HG03064 (cell line): ENCODE data around the gene VAMP2.
A peak's percentile ranks its signal among the peaks of the same experiment; 100 is the strongest.
"Not testable (repeated sequence)": the region's sequence is repeated elsewhere in the genome, so short reads cannot be mapped to it uniquely, and the experiment has no call there.

ENCODE experiments used
- ATAC-seq: cut with Tn5 transposase; IDR thresholded peaks from one replicate; pipeline ENCODE4 v1.9.1; 2021; ENCODE audit warnings: low read depth; ENCODE audit not compliant: unreplicated experiment

Gene VAMP2

DNA sequence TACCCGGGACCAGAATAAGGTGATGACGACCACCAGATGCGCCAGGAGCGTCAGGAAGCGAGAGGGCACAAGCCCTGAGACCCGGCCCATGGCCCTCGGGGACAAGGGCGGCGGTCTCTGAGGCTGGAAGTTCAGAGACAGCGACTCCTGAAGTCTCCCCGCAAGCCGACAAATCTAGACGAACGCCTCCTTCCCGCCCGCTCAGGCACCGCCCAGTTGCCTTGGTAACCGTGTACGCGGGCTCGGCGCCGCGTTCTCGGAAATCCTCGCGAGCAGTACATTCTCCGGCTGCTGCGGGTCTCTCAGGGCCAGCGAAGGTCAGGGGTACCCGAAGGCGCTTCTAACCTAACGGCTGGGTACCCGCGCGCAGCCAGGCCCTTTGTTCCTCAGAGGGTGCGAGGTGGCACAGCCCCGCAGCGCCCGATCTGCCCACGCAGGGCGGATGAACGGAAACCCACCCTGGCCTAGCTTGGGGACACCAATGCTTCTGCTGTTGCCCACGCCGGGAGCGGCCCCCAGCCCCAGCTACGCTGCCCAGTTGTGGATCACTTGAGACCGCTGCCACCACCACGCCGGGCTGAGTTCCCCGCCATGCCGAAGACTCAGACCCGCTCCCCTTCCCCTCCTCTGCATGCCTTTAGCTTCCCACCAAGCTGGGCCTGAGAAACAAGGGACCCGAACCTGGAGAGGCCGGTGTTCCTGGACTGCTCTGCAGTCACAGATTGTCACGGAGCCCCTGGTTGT, 13.6 kb upstream of the VAMP2 start, which contains the start of gene TMEM107:
TSS of gene TMEM107 (minus strand) at position 184 of the 744 bp plus-strand sequence. CDS start at position 90, 94 bp downstream.
- ATAC-seq = peak; percentile 49

DNA sequence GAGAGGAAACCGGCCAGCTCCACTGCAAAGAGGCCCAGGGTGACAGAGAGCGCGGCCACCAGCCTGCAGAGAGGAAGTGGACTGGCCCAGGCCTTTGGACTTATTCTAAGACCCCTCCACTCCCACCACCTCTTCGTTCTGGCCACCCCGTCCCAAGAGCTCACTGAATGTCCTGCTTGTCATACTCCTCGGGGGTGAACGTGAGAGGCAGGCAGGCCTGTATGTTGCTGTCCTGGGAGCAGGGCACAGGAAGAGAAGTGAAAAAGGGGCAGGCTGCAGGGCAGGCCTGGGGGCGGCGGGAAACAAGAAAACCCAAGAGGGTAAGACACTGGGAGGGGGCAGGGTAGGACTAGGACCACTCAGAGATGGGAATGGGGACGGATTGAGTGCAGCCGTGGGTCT, 13.0 kb upstream of the VAMP2 start:
- no peak for ATAC-seq

DNA sequence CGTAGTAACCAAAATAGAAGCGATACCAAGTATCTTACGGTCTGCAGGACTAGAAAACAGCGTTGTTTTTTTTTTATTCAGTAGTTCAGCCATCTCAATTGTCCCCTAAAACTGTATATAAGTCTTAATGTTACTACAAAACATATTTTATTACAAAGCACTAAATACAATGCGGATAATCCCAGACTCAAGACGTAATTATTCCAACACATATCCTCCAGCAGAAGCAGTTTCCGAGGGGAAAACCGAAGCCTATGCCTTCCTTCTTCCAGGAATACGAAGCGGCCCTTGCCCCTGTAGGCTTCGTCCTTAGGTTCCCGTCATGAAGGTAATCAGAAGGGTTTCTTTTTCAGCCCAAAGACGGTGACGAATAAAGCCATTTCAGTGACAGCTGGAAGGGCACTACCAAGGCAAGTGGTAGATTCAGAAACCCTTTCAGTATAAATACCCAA, 11.1 kb upstream of the VAMP2 start:
- no peak for ATAC-seq

DNA sequence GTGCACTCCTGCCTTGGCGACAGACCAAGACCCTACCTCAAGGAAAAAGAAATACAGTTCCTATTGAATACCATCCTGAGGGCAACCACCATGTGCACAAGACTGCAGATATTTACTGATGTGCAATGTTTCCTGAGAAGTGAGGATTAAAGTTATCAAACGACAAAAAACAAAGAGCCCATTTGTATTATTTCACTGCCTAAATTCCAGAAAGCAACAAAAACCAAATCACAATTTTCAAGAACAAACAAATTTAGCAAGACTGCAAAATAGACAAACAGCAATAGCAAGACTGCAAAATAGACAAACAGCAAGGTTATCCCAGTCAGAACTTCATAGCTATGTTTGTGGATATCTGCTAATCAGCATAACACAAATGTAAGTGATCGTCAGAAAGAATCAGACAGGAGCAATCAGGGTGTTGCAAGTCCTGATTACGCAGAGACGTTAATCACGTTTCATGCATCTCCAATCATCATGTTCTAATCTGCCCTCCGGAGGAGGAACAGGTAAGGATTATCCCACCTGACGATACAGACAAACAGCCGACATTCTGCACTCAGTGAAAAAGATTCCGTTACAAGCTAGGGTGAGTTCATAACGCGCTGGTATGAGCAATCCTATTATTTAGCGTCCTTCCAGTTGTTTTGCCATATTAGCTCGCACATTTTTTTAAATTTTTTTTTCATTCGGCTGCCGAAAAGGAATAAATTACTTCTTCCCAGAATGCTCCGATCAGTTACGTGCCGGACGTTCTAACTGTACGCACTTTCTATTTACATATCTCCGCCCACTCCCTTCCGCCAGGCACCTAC, 10.5 kb upstream of the VAMP2 start:
- peak; percentile 60 for ATAC-seq

DNA sequence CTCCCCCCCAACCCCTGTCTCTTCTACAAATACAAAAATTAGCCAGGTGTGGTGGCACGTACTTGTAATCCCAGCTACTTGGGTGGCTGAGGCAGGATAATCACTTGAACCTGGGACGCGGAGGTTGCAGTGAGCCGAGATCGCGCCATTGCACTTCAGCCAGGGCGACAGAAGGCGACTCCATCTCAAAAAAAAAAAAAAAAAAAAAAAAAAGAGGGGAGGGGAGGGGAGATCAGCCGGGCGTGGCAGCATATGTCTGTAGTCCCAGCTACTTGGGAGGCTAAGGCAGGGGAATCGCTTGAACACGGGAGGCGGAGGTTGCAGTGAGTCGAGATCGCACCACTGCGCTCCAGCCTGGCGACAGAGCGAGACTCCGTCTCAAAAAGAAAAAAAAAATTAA, 7.4 kb upstream of the VAMP2 start:
- ATAC-seq = not testable (repeated sequence)

DNA sequence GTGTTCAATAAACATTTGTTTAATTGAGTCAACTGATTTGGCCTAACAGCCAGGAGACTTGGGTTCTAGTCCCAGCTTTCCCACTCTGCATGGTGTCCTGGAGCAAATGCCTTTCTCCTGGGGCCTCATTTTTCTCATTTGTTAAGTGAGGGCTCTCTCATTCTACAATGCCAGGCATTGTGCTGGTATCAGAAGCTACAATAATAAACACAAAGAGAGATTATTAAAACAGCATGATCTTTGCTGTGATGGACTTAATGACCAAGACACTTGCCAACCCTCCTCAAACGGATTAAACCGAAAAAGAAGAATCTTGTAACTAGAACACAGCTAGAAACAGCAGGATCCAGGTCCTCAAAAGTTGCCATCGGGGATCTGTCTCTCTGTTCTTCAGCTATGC, 4.8 kb upstream of the VAMP2 start:
- ATAC-seq = no peak

DNA sequence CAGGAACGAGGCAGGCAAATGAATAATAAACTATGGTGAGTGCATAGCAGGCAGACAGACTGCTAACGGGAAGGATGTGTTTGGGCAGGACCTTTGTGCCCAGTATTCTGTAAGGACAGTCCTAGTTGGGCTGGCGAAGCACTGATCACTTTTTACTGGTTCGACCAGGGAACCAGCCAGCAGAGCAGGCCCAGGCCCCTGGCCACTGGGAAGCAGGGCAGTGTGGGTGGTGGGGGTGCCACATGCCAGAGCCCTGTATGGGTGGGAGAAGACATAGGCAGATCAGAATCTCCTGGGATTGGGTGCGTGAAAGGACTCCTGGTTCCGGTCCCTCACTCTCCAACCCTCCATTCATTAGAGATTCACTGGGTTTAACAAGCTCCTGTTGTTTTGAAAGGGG, 4.0 kb upstream of the VAMP2 start:
- no peak for ATAC-seq

DNA sequence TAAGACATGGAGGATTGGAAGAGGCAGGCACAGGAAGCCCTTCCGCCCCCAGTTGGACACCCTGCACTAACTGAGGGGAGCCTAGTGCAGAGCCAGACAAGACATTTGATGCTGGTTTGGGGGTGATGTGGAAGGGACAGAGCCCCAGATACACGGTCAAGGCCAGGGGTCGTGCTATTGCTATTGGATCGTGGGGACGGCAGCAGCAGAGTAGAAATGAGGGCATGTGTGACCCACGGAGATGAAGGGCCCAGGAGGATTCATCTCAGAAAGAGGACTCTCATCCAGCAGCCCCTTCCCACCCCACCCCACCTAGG, 2.0 kb upstream of the VAMP2 start:
- no peak for ATAC-seq

DNA sequence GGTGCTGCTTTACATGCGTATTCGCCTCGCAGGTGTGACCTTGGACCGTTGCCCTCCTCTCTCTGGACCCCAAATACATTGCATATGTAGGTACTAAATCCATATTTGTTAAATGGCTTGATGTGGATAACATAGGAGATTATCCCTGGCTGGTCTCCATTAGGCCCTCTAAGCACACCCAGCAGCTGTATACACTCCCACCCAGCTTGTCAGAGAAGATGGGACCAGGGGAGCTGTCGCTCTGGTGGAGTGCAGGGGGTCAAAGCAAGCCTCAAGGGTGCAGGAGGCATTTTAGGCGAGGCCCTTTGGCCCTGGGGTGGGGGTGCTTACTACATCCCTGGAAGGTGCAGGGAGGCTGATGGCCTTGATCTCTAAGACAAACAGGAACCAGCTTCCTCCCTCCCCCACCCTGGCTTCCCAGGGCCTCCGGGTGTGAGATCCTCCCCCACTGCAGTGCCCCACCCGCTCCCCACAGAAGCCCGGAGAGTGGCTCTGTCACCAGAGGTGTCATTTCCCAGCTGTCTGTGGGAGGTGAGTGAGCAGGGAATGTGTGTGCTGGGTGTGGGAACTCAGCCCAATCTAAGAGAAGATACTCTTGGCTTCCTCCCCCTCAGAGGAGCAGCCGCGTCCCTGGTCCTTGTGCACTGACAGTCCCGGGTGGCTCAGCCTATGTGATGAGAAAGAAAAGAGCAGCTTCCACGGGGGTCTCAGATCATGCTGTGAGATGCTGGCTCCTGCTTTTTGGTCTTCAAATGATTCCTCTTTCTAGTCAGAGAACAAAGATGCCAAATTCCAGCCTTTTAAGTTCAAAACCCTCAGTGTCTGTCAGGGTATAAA, 1.4 kb upstream of the VAMP2 start:
- no peak for ATAC-seq

DNA sequence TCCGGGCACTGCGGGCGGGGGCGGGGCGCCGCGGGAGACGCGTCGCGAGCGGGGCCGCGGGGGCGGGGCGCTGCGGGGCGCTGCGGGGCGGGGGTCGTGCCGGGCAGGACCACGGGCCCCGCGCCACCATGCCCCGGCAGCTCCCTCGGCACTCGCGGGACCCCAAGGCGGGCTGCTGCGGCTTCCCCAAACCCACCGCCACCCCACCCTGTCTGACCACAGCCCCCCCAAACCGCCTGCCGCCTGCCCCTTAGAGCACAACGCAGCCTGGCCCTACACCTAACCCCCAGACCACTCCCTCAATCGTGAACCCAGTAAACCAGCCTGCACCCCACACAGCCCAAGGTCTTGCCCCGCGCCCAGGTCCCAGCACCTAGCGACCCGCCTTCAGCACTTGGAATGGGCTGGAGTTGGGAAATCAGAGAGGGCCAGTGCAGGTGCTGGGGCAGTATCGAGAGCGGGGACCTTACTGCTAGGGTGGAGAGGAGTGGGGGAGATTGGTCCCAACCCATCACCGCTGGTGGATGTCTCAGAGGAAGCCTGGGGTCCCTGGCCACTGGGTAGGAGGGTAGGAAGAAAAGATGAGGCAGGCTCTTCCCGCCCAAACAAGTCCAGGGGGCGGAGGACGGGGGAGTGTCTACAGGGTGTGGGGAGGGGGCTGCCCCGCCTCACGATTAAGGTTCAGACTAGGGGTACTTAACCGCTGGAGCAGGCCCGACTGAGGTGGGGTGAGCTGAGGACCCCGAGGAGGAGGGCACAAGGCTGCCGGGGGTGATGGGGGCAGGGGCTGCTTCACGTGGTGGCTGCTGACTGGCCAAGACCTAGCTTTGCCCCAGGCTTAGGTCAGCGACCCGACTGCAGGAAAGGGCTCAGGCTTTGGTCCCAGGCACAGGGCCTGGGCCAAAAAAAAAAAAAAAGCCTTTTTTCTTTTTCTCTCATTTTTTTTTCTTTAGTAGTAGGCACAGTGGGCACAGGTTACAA, 539 bp upstream of the VAMP2 start:
- no peak for ATAC-seq

DNA sequence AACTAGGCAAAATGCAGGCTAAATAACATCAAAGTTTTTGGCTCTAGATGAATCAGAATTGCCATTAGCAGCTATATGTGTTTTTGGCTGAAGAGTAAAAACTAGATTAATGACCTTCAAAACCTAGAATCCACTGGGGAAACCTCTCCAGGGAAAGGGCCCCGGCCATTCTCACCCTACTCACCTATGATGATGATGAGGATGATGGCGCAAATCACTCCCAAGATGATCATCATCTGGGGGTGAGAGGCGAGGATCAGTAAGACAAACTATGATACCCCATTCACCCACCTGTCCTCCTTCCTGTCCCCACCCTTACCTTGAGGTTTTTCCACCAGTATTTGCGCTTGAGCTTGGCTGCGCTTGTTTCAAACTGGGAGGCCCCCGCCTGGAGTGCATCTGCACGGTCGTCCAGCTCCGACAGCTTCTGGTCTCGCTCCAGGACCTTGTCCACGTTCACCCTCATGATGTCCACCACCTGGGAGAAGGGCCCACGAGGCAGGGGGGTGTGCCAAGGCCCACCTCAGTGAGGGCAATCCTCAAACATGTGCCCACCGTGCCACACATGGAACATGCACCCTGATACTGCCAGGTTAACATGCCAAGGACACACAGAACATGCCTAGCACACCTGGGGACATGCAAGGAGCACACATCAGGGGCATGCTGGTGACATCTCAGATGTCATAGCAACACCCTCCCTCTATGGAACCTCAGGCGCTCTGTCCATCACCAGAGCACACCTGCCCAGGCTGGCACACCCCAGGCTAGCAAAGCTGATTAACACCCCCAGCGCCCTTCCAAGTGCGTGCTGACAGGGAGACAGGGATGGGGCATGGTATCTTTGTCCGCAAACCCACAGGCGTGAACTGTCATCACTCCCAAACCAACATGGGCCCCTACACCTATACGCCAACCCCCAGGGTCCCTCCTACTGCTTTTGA, 1.2 kb downstream of the VAMP2 start:
- ATAC-seq = no peak

DNA sequence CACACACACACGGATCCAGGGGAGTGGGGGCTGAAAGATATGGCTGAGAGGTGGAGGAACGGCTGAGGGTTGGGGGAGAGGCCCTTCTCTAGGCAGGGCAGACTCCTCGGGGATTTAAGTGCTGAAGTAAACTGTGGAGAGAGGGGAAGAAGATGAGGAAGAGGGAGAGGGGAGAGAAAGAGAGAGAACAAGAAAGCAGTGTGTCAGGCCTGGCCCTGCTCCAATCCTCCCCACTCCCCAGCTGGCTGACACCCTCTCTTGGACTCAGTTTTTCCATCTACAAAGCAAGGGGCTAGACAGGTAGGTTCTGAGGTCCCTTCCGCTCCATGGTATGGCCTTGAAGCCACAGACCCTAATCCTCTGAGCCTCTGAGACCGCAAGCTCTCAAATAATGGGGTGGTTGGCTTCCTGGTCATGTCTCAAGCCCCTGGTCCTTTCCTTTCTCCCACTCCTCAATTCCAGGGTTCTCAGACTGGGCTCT, 2.0 kb downstream of the VAMP2 start:
- no peak for ATAC-seq

DNA sequence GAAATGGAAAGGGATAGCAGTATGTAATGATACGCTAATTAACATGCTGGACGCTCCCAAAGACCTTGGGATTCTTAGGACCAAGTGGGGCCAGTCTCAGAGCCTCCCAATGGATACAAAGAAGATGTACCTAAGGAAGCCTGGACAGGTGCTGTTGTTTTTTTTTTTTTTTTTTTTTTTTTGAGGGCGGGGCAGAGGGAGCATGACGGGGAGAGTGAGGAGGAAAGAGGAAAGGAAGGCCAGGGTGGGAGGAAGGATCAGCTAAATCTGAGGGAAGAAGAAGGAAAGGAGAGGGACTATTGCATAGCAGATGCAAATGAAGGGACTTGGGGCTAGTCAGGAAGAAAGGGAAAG, 2.5 kb downstream of the VAMP2 start:
- ATAC-seq = no peak

DNA sequence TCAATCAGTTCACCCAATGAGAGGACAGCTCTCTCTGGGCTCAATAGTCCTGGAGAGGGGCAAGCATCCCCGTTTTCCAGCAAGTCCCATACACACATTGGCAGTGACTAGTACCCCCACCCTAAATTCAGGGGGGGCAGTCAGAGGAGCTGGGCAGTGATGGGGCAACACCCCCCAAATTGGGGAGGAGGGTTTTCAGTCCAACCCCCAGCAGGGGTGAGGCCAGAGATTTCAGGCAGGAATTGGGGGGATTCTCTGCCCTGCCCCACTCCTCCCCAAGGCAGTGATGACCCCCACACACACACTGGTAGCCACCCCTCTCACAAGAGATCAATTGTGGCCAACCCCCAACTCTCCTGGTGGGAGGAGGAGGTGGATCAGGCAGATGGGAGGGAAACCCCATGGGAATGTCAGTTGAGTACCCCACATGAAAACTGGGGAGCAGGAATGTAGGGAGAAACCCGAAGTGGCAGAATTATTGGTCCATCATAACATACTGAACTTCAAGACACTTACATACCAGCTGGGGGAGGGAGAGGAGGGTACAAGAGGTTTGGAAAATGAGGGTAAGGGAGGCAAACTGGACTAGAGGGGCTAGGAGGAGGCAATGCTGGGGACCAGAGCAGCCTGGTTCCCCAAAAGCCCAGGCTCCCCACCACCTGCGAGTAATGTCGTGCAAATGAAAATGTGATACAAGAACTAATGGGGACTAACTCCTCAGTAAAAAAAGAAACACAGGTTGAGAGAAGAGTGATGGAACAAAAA, 3.1 kb downstream of the VAMP2 start:
- ATAC-seq = no peak

DNA sequence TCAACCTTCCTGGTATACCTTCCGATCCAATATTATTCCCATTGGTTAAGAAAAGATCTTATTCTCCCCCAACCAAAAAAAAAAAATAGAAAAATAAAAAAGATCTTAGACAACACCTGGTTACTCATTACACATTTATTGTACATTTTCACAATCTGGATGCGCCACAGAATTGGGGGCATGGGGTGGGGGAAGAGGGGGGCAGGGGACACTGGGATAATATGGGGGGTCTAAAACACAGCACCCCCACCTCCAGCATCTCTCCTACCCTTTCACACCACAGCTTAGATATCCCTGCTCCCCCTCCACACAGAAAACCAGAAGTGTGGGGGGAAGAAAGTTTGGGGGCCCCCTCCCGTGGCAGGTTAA, 3.7 kb downstream of the VAMP2 start:
- no peak for ATAC-seq

DNA sequence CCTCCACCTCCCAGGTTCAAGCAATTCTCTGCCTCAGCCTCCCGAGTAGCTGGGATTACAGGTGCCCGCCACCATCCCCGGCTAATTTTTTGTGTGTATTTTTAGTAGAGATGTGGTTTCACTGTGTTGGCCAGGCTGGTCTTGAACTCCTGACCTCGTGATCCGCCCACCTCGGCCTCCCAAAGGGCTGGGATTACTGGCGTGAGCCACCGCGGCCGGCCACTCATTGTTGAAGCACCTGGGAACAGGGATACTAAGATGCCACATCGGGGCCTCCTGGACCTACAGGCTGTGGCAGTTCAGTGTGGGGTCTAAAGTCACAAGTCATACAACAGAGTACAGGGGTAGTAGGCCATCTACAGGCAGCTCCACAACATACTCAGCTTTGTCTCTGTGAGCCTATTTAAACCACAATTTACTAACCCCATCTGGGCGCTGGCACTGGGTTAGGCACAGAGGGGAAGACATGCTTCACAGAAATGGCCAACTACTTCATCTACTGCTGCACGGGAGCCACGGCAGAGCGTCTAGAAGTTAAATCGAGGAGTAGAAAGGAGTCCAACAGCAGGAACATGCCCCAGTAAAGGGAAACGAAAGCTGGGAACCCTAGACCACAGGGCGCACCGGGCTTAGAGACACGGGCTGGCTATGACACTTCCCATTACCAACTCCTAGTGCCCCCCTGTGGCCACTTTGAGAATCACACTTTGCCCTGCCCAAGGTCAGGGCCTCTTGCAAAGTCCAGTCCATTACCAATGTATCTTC, 4.3 kb downstream of the VAMP2 start:
- no peak for ATAC-seq

DNA sequence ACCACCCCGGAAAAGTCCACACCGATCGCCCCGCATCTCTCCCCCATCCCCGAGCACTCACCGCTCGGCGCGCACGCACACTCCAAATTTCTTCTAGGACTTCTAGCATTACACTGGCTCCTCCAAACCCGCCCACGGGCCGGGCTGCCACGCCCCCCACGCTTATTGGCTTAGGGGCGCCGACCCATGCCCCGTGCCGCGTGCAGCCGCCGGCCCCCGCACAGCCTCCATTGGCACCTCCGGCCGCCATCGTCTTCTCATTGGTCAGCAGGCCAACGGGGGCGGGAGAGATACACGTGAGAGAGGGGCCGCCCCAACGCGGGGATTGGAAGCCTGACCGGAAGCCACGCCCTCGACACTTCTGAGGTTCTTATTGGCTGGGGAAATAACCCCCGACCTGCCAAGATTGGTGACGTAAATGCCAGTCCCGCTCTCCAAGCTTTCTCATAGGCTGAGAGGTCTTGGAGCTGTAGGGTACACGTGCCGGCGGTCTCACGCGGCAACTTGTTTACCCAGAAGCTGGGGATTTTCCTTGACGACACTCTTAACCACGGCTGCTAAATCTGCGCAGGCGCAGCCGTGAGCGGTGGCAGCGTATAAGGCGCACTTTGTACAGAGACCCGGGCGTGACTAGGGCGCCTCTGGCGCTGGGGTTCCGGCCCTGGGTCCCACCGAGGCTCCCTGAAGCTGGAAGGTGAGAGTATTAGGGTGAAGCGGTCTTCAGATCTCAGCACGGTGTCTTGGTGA, 6.3 kb downstream of the VAMP2 start:
- ATAC-seq = peak; percentile 60
